ENCODE results near the gene ZCCHC17. TPM values are rescaled to one million over a fixed set of nuclear protein-coding genes. Genes with fewer than 3 reads are reported as not detected.

Gene ZCCHC17
- total RNA-seq, 1 donor from 2014 or later, result 17.4 TPM

DNA sequence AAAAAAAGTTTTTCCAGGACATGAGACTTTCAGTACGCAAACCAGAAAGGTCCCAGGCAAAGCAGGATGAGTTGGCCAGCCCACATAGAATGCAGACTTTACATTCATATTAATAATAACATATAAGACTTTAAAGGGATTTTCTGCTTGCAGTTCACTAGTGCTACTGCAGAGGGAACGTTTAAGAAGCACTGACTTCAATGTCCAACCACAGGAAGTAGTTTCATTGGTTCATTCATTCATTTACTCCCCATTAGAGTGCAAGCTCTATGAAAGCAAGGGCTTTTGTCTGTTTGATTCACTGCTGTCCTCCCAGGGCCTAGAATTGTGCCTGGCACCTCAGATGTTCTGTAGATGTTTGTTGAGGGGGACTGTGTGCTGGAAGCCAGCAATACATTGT lies 104.4 kb downstream of the ZCCHC17 start:
- H3K9me3 ChIP-seq, result no peaks in the 10 kb centered on the region
- H3K4me1 ChIP-seq, result no peaks in the 10 kb centered on the region
- intact Hi-C loops (cut with DNase I), result no loop called here
- no peaks in the 10 kb centered on the region for H3K27me3 ChIP-seq
- no peaks in the 10 kb centered on the region for H3K36me3 ChIP-seq
- no peak overlapping the region for H3K4me3 ChIP-seq
- H3K27ac ChIP-seq, result no peak overlapping the region
- DNase-seq (ENCODE audit: extremely low spot score in 2 of 2), result no peak
- TF ChIP-seq POLR2AphosphoS5 (IDR thresholded peaks at IDR 0.05; ENCODE audit: insufficient read depth in 1 of 2, low read depth in 1 of 2), result no peak
- TF ChIP-seq, protein P1, sequence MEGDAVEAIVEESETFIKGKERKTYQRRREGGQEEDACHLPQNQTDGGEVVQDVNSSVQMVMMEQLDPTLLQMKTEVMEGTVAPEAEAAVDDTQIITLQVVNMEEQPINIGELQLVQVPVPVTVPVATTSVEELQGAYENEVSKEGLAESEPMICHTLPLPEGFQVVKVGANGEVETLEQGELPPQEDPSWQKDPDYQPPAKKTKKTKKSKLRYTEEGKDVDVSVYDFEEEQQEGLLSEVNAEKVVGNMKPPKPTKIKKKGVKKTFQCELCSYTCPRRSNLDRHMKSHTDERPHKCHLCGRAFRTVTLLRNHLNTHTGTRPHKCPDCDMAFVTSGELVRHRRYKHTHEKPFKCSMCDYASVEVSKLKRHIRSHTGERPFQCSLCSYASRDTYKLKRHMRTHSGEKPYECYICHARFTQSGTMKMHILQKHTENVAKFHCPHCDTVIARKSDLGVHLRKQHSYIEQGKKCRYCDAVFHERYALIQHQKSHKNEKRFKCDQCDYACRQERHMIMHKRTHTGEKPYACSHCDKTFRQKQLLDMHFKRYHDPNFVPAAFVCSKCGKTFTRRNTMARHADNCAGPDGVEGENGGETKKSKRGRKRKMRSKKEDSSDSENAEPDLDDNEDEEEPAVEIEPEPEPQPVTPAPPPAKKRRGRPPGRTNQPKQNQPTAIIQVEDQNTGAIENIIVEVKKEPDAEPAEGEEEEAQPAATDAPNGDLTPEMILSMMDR (IDR thresholded peaks at IDR 0.05), result no peak
- no peak for TF ChIP-seq POLR2A (IDR thresholded peaks at IDR 0.05)

GRCh38 chr1:31405578-31406245 lies 108.9 kb downstream of the ZCCHC17 start:
- H3K9me3 ChIP-seq, result no peaks in the 10 kb centered on the region
- H3K27ac ChIP-seq, result no peak overlapping the region
- H3K4me1 ChIP-seq, result no peaks in the 10 kb centered on the region
- DNase-seq (ENCODE audit: extremely low spot score in 2 of 2), result no peak
- TF ChIP-seq POLR2AphosphoS5 (IDR thresholded peaks at IDR 0.05; ENCODE audit: insufficient read depth in 1 of 2, low read depth in 1 of 2), result no peak
- no peak for TF ChIP-seq POLR2A (IDR thresholded peaks at IDR 0.05)
- TF ChIP-seq, protein P1 (IDR thresholded peaks at IDR 0.05), result no peak
- H3K36me3 ChIP-seq, result no peaks in the 10 kb centered on the region
- intact Hi-C loops (cut with DNase I), result no loop called here
- no peak overlapping the region for H3K4me3 ChIP-seq
- no peaks in the 10 kb centered on the region for H3K27me3 ChIP-seq

GRCh38 chr1:31407029-31407626 lies 110.3 kb downstream of the ZCCHC17 start:
- H3K4me3 ChIP-seq, result no peak overlapping the region
- H3K4me1 ChIP-seq, result no peaks in the 10 kb centered on the region
- H3K36me3 ChIP-seq, result no peaks in the 10 kb centered on the region
- TF ChIP-seq POLR2AphosphoS5 (IDR thresholded peaks at IDR 0.05; ENCODE audit: insufficient read depth in 1 of 2, low read depth in 1 of 2) (no peak), POLR2A (IDR thresholded peaks at IDR 0.05) (no peak)
- TF ChIP-seq, protein P1 (IDR thresholded peaks at IDR 0.05), result no peak
- H3K27ac ChIP-seq, result no peak overlapping the region
- no peaks in the 10 kb centered on the region for H3K27me3 ChIP-seq
- no peaks in the 10 kb centered on the region for H3K9me3 ChIP-seq
- DNase-seq (ENCODE audit: extremely low spot score in 2 of 2), result no peak
- intact Hi-C loops (cut with DNase I), result no loop called here

GRCh38 chr1:31408788-31409318 lies 112.0 kb downstream of the ZCCHC17 start:
- Histone ChIP-seq H3K36me3 (no peaks in the 10 kb centered on the region), H3K4me3 (no peak overlapping the region), H3K27ac (no peak overlapping the region), H3K9me3 (no peaks in the 10 kb centered on the region), H3K27me3 (no peaks in the 10 kb centered on the region), H3K4me1 (no peaks in the 10 kb centered on the region)
- TF ChIP-seq, protein P1 (IDR thresholded peaks at IDR 0.05), result no peak
- TF ChIP-seq POLR2AphosphoS5 (IDR thresholded peaks at IDR 0.05; ENCODE audit: insufficient read depth in 1 of 2, low read depth in 1 of 2) (no peak), POLR2A (IDR thresholded peaks at IDR 0.05) (no peak)
- intact Hi-C loops (cut with DNase I), result no loop called here
- DNase-seq (ENCODE audit: extremely low spot score in 2 of 2), result no peak

Measured in vagina (tissue), 2 donors.